WTC11 (cell line): Measurements from ENCODE around the gene MKNK2. TPM values are rescaled to one million over a fixed set of nuclear protein-coding genes. Genes with fewer than 3 reads are reported as not detected.

Experiments
- ATAC-seq: fragments of 200-7000 bp; cut with Tn5 transposase; 2 replicates; pipeline ENCODE4 v1.10.0; 2021; ENCODE audit warnings: mild to moderate bottlenecking, moderate library complexity
- CTCF ChIA-PET: fragments of 300-600 bp; sonication (Branson Sonifier 250); formaldehyde crosslinking; loops from one replicate; lab custom pipeline; 2021; ENCODE audit warnings: antibody characterized with exemption; lab: Charles Lee
- POLR2A ChIA-PET: fragments of 350-600 bp; sonication (Branson Sonifier 250); formaldehyde crosslinking; loops from one replicate; lab custom pipeline; 2021; ENCODE audit warnings: antibody characterized with exemption; lab: Charles Lee
- DNase-seq: peaks from one replicate; pipeline ENCODE4 v3.0.0; 2021; ENCODE audit warnings: low spot score
- H3K27ac Mint-ChIP-seq: 2 replicates; pipeline ENCODE4 v1.8.0; 2021; ENCODE audit warnings: mixed read lengths
- H3K27me3 Mint-ChIP-seq: 2 replicates; pipeline ENCODE4 v1.8.0; 2021; ENCODE audit warnings: low read depth, mild to moderate bottlenecking, moderate library complexity, mixed read lengths
- H3K36me3 Mint-ChIP-seq: 2 replicates; pipeline ENCODE4 v1.8.0; 2021; ENCODE audit warnings: mixed read lengths
- H3K4me1 Mint-ChIP-seq: 2 replicates; pipeline ENCODE4 v1.8.0; 2022; ENCODE audit warnings: mixed read lengths
- H3K4me3 Mint-ChIP-seq: 2 replicates; pipeline ENCODE4 v1.8.0; 2021; ENCODE audit warnings: mild to moderate bottlenecking, moderate library complexity, mixed read lengths
- H3K9me3 Mint-ChIP-seq: 2 replicates; pipeline ENCODE4 v1.8.0; 2021; ENCODE audit warnings: mixed read lengths
- ATF2 ChIP-seq: sonication (generic); formaldehyde crosslinking; IDR thresholded peaks from 2 replicates; pipeline ENCODE4 v1.8.1; 2022; ENCODE audit warnings: low read depth, missing genetic modification reagents, borderline replicate concordance
- CDX4 ChIP-seq: fragments of 250-450 bp; sonication (Bioruptor Pico); IDR thresholded peaks from 2 replicates; pipeline ENCODE4 v1.9.0; 2021; ENCODE audit warnings: moderate library complexity, mild to moderate bottlenecking, inconsistent platforms, borderline replicate concordance
- CREB1 ChIP-seq: sonication (generic); formaldehyde crosslinking; IDR thresholded peaks from 2 replicates; pipeline ENCODE4 v1.8.0; 2023; ENCODE audit warnings: mild to moderate bottlenecking, missing genetic modification reagents
- CREM ChIP-seq: sonication (generic); formaldehyde crosslinking; IDR thresholded peaks from 2 replicates; pipeline ENCODE4 v1.8.1; 2022; ENCODE audit warnings: mild to moderate bottlenecking, missing genetic modification reagents, moderate library complexity
- ERG ChIP-seq: fragments of 250-450 bp; sonication (Bioruptor Pico); IDR thresholded peaks from 2 replicates; pipeline ENCODE4 v1.8.0; 2021; ENCODE audit warnings: mild to moderate bottlenecking
- ETV6 ChIP-seq: sonication (generic); formaldehyde crosslinking; IDR thresholded peaks from 2 replicates; pipeline ENCODE4 v1.8.1; 2022; ENCODE audit warnings: mild to moderate bottlenecking, missing genetic modification reagents
- FOXJ3 ChIP-seq: sonication (generic); formaldehyde crosslinking; IDR thresholded peaks from 2 replicates; pipeline ENCODE4 v1.9.0; 2021; ENCODE audit warnings: missing genetic modification reagents, mild to moderate bottlenecking, borderline replicate concordance
- FOXK1 ChIP-seq: sonication (generic); formaldehyde crosslinking; IDR thresholded peaks from 2 replicates; pipeline ENCODE4 v1.8.0; 2022; ENCODE audit warnings: mild to moderate bottlenecking, moderate library complexity, missing genetic modification reagents
- GRHL2 ChIP-seq: fragments of 250-450 bp; sonication (Bioruptor Pico); IDR thresholded peaks from 2 replicates; pipeline ENCODE4 v1.8.0; 2022; ENCODE audit warnings: mild to moderate bottlenecking, moderate library complexity; ENCODE audit not compliant: insufficient replicate concordance, severe bottlenecking
- MLX ChIP-seq: sonication (generic); formaldehyde crosslinking; IDR thresholded peaks from 2 replicates; pipeline ENCODE4 v1.8.1; 2023; ENCODE audit warnings: mild to moderate bottlenecking, missing genetic modification reagents, moderate library complexity
- MYBL2 ChIP-seq: sonication (generic); formaldehyde crosslinking; IDR thresholded peaks from 2 replicates; pipeline ENCODE4 v1.8.1; 2023; ENCODE audit warnings: mild to moderate bottlenecking, moderate library complexity, missing genetic modification reagents
- NR3C1 ChIP-seq: sonication (generic); formaldehyde crosslinking; conservative IDR thresholded peaks from 2 replicates; pipeline ENCODE4 v1.8.1; 2023; ENCODE audit warnings: low read depth, mild to moderate bottlenecking, missing genetic modification reagents
- PREB ChIP-seq: sonication (generic); formaldehyde crosslinking; IDR thresholded peaks from 2 replicates; pipeline ENCODE4 v1.8.1; 2022; ENCODE audit warnings: mild to moderate bottlenecking, missing genetic modification reagents, moderate library complexity, borderline replicate concordance
- PRRX2 ChIP-seq: fragments of 250-450 bp; sonication (Bioruptor Pico); IDR thresholded peaks from 2 replicates; pipeline ENCODE4 v1.8.0; 2021; ENCODE audit warnings: mild to moderate bottlenecking
- RORB ChIP-seq: fragments of 250-450 bp; sonication (Bioruptor Pico); IDR thresholded peaks from 2 replicates; pipeline ENCODE4 v1.9.0; 2021; ENCODE audit warnings: mild to moderate bottlenecking
- SMAD3 ChIP-seq: sonication (generic); formaldehyde crosslinking; IDR thresholded peaks from 2 replicates; pipeline ENCODE4 v1.8.0; 2022; ENCODE audit warnings: missing genetic modification reagents, mild to moderate bottlenecking, borderline replicate concordance
- TP53 ChIP-seq: sonication (generic); formaldehyde crosslinking; IDR thresholded peaks from 2 replicates; pipeline ENCODE4 v1.8.1; 2023; ENCODE audit warnings: mild to moderate bottlenecking, missing genetic modification reagents
- ZBTB43 ChIP-seq: sonication (generic); formaldehyde crosslinking; IDR thresholded peaks from 2 replicates; pipeline ENCODE4 v1.8.1; 2023; ENCODE audit warnings: mild to moderate bottlenecking, missing genetic modification reagents
- ZMAT4 ChIP-seq: fragments of 250-450 bp; sonication (Bioruptor Pico); IDR thresholded peaks from 2 replicates; pipeline ENCODE4 v1.9.0; 2021; ENCODE audit warnings: mild to moderate bottlenecking
- ZNF138 ChIP-seq: sonication (generic); formaldehyde crosslinking; conservative IDR thresholded peaks from 2 replicates; pipeline ENCODE4 v1.8.1; 2022; ENCODE audit warnings: mild to moderate bottlenecking, moderate library complexity, missing genetic modification reagents
- ZNF232 ChIP-seq: sonication (generic); formaldehyde crosslinking; IDR thresholded peaks from 2 replicates; pipeline ENCODE4 v1.8.0; 2022; ENCODE audit warnings: mild to moderate bottlenecking, missing genetic modification reagents
- ZNF263 ChIP-seq: sonication (generic); formaldehyde crosslinking; IDR thresholded peaks from 2 replicates; pipeline ENCODE4 v1.8.1; 2022; ENCODE audit warnings: low read depth, mild to moderate bottlenecking, moderate library complexity, missing genetic modification reagents
- ZNF416 ChIP-seq: fragments of 250-450 bp; sonication (Bioruptor Pico); IDR thresholded peaks from 2 replicates; pipeline ENCODE4 v1.9.0; 2021; ENCODE audit warnings: mild to moderate bottlenecking, inconsistent platforms
- ZSCAN18 ChIP-seq: fragments of 250-450 bp; sonication (Bioruptor Pico); IDR thresholded peaks from 2 replicates; pipeline ENCODE4 v2.1.2; 2022; ENCODE audit warnings: mild to moderate bottlenecking, moderate library complexity
- total RNA-seq: library from RNA; stranded (reverse); gene quantifications from 3 replicates; pipeline ENCODE4 v1.2.3, GENCODE V29; 2021

The MKNK2 gene
- total RNA-seq, 1 experiment from 2014 or later, result 165 TPM

- CTCF ChIA-PET, result interaction anchor here (1.0 to 2.3 kb wide), 4 partner anchors 24 to 146 kb away, joined by 3 to 21 read pairs (median 3); no protein-coding TSS in a partner anchor
- TF ChIP-seq RORB (CRISPR knock-in tag) (no peak), CDX4 (CRISPR knock-in tag) (no peak), MYBL2 (no peak), NR3C1 (CRISPR knock-in tag) (no peak), SMAD3 (CRISPR knock-in tag) (no peak), ZNF138 (CRISPR knock-in tag) (no peak), ZBTB43 (CRISPR knock-in tag) (no peak), TP53 (CRISPR knock-in tag) (no peak), PRRX2 (CRISPR knock-in tag) (no peak), ZNF263 (CRISPR knock-in tag) (no peak), GRHL2 (CRISPR knock-in tag) (no peak)
- Mint-ChIP-seq H3K4me1 (peaks cover 5% of the 10 kb centered on the region; the same call in 1 of the 2 replicates), H3K27ac (0 out of 2 replicates have a peak overlapping the region, but pooled peaks have one; percentile 15), H3K4me3 (no peak overlapping the region), H3K27me3 (no peaks in the 10 kb centered on the region), H3K9me3 (no peaks in the 10 kb centered on the region), H3K36me3 (peaks cover 6% of the 10 kb centered on the region; the same call in 1 of the 2 replicates)
- ATAC-seq (no peak), DNase-seq (no peak)
- POLR2A ChIA-PET, result interaction anchor here (0.6 kb wide), 1 partner anchor 31 kb away, joined by 5 read pairs; no protein-coding TSS in a partner anchor
Measured at GRCh38 chr19:2043961-2044708, 6.9 kb downstream of the MKNK2 start.

GRCh38 chr19:2043251-2043641, 7.8 kb downstream of the MKNK2 start:
- H3K4me1 Mint-ChIP-seq, result peaks cover 5% of the 10 kb centered on the region; the same call in 1 of the 2 replicates
- CTCF ChIA-PET, result interaction anchor here (1.0 to 2.3 kb wide), 4 partner anchors 9 to 145 kb away, joined by 3 to 21 read pairs (median 8); partner anchors contain the start of gene MKNK2
- ATAC-seq, result no peak
- DNase-seq, result no peak
- peak overlapping the region; percentile 90 for H3K27ac Mint-ChIP-seq
- peaks cover 8% of the 10 kb centered on the region; the same call in 1 of the 2 replicates for H3K36me3 Mint-ChIP-seq
- H3K9me3 Mint-ChIP-seq, result no peaks in the 10 kb centered on the region
- H3K4me3 Mint-ChIP-seq, result no peak overlapping the region
- no peaks in the 10 kb centered on the region for H3K27me3 Mint-ChIP-seq
- POLR2A ChIA-PET, result interaction anchor here (0.6 to 1.8 kb wide), 4 partner anchors 8 to 30 kb away, joined by 3 to 6 read pairs (median 5); partner anchors contain the start of gene MKNK2
- no peak for TF ChIP-seq FOXK1 (CRISPR knock-in tag)
- no peak for TF ChIP-seq ZNF138 (CRISPR knock-in tag)
- TF ChIP-seq ZNF416 (CRISPR knock-in tag), result no peak
- TF ChIP-seq ATF2 (CRISPR knock-in tag), result no peak
- no peak for TF ChIP-seq CDX4 (CRISPR knock-in tag)
- no peak for TF ChIP-seq ZMAT4 (CRISPR knock-in tag)
- no peak for TF ChIP-seq ETV6 (CRISPR knock-in tag)
- no peak for TF ChIP-seq ZSCAN18 (CRISPR knock-in tag)
- no peak for TF ChIP-seq ERG (CRISPR knock-in tag)
- no peak for TF ChIP-seq MLX (CRISPR knock-in tag)
- TF ChIP-seq CREB1 (CRISPR knock-in tag), result no peak
- no peak for TF ChIP-seq ZNF232 (CRISPR knock-in tag)
- TF ChIP-seq PREB (CRISPR knock-in tag), result no peak
- no peak for TF ChIP-seq CREM
- TF ChIP-seq FOXJ3 (CRISPR knock-in tag), result no peak
- TF ChIP-seq MYBL2, result no peak
